Adipose tissue (tissue), 3 donors: ENCODE data around the gene GLT1D1. TPM values are rescaled to one million over a fixed set of nuclear protein-coding genes. Genes with fewer than 3 reads are reported as not detected.
"Not testable (repeated sequence)": the region's sequence is repeated elsewhere in the genome, so short reads cannot be mapped to it uniquely, and the experiment has no call there.

Experiments used
- H3K27ac ChIP-seq: one replicate; pipeline ENCODE4 v1.5.1; 2013; ENCODE audit warnings: low read depth, low read length
- WGBS, 3 donors: extraction: QIAGEN DNeasy Blood & Tissue Kit; methylation state at CpG; one replicate each; pipeline ENCODE4 v1.1.7; 2013; 5-methylcytosine and 5-hydroxymethylcytosine counted together
- polyA plus RNA-seq, 3 donors: library from polyadenylated mRNA; stranded (reverse); fragments of 200-250 nt; gene quantifications; one replicate each; pipeline ENCODE4 v1.2.3, GENCODE V29; 2013
- donor health status: healthy with polysubstance abuse.
- donor health status: Bipolar disorder and iron deficiency.
- donor health status: healthy.

The GLT1D1 gene
- 1 to 10 TPM in 2 of 3 donors, under 1 TPM in 1; 0.20 to 7.0 (median 3.4) TPM for polyA plus RNA-seq

GRCh38 chr12:128852885-128853599 lies at the start of gene GLT1D1:
TSS of gene GLT1D1 (plus strand) at chr12:128853478. CDS start at chr12:128853582, 104 bp downstream.
- no peak within 1 kb of the TSS for H3K27ac ChIP-seq

DNA sequence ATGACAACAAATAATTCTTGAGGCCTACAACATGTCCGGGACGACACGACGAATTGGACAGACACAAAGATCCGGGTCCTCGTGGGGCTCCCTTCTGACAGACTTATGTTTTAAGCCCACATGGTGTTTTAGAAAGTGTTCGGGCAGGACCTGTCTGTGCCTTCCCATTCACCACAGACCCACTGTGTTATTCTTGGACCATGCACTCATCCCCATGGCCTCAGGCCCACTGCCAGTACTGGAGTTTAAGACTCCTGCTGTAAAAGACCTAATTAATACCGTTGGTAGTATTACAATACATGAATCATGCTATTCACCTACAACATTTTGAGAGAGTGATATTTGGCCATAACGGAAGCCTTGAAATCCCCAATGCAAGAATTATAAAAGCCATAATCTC lies 49.5 kb upstream of the GLT1D1 start:
- 98% methylated on average over 9 of the region's 9 CpGs for WGBS, 3 donors
- H3K27ac ChIP-seq: no peak overlapping the region

More at GRCh38 chr12:128852885-128853599, at the start of gene GLT1D1:
- WGBS, 3 donors: 20 to 48% (median 26%) methylated on average over 22 to 56 of the region's 56 CpGs

- 97 to 99% (median 97%) methylated on average over 8 of the region's 8 CpGs for whole genome bisulfite sequencing, 3 donors
- H3K27ac ChIP-seq: no peak overlapping the region
Measured at GRCh38 chr12:128804762-128805161, 48.5 kb upstream of the GLT1D1 start.

DNA sequence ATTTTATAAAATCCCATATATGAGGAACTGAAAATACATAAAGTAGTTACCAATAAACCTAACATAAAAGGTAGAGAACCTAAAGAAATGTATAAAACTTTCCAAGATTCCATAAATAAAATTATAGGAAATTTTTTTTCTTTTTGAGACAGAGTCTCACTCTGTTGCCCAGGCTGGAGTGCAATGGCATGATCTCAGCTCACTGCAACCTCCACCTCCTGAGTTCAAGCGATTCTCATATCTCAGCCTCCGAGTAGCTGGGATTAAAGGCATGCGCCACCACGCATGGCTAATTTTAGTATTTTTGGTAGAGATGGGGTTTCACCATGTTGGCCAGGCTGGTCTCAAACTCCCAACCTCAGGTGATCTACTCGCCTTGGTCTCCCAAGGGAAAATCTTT lies 47.9 kb upstream of the GLT1D1 start:
- 97 to 100% (median 99%) methylated on average over 5 of the region's 5 CpGs for WGBS, 3 donors
- H3K27ac ChIP-seq: not testable (repeated sequence)

DNA sequence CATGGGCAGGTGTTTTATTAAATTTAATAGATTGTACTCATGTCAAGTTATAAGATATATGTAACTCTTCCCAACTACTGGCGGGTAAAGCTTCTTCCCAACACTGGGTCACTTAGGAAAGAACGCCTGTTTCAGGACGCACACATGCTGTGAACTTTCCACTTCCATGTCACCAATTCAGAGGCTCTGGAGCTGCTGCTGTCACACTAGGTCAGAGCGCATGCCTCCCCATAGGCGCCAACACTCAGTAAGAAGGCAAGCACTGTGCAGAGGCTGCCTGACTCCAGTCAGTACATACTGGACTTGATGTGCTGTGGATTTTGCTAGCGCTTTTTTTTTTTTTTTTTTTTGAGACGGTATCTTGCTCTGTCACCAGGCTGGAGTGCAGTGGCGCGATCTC lies 46.7 kb upstream of the GLT1D1 start:
- WGBS, 3 donors: 85 to 91% (median 86%) methylated on average over 8 to 9 of the region's 9 CpGs
- H3K27ac ChIP-seq: no peak overlapping the region

- H3K27ac ChIP-seq: no peak overlapping the region
- WGBS, 3 donors: 87 to 95% (median 89%) methylated on average over 14 of the region's 14 CpGs
Measured at GRCh38 chr12:128807161-128807724, 46.0 kb upstream of the GLT1D1 start.

- WGBS, 3 donors: 88 to 90% (median 89%) methylated on average over 12 of the region's 12 CpGs
- H3K27ac ChIP-seq: no peak overlapping the region
Measured at GRCh38 chr12:128808651-128809050, 44.6 kb upstream of the GLT1D1 start.

GRCh38 chr12:128810182-128811127 lies 42.8 kb upstream of the GLT1D1 start:
- no peak overlapping the region for H3K27ac ChIP-seq
- 53 to 66% (median 56%) methylated on average over 14 of the region's 14 CpGs for WGBS, 3 donors

DNA sequence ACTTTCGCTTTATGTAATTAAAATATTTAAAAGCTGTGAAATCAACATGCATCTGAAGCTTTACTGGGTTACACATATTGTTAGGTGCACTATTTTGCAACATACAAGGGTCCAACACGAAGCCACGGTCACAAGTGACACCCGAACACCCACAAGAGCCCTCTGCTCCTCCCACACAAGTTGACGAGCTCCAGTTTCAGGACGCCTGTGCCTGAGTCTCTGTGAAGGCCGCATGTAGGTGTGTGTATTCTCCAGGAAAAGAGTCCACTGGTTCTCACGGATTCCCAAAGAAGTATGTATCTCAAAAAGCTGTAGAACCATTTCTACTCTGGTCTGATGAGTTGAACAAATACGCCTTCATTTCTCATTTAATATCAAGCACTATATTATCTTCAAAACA lies 41.5 kb upstream of the GLT1D1 start:
- H3K27ac ChIP-seq: no peak overlapping the region
- 80 to 85% (median 82%) methylated on average over 9 of the region's 9 CpGs for WGBS, 3 donors

- no peak overlapping the region for H3K27ac ChIP-seq
- 86 to 96% (median 88%) methylated on average over 10 of the region's 10 CpGs for WGBS, 3 donors
Measured at GRCh38 chr12:128813392-128813791, 39.9 kb upstream of the GLT1D1 start.

DNA sequence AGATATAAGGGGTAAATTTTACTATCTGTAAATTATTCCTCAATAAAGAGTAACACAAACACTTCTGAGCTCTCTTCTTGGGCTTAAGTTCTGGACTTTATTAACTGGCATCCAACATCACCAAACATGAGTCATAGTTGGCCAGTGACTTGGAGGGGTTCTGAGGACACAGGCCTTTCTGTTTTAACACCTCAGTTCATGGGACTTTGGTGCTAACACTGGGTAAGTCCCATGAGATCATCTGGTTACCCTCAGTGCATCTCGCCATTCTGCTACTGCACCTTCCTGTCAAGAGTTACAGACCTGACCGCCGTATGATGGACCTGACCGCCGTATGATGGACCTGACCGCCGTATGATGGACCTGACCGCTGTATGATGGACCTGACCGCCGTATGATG lies 39.4 kb upstream of the GLT1D1 start:
- 78 to 79% (median 78%) methylated on average over 10 of the region's 10 CpGs for WGBS, 3 donors
- H3K27ac ChIP-seq: no peak overlapping the region

GRCh38 chr12:128814411-128815261 lies 38.6 kb upstream of the GLT1D1 start:
- WGBS, 3 donors: 79 to 94% (median 83%) methylated on average over 25 of the region's 25 CpGs
- H3K27ac ChIP-seq: no peak overlapping the region

GRCh38 chr12:128815779-128816642 lies 37.3 kb upstream of the GLT1D1 start:
- H3K27ac ChIP-seq: no peak overlapping the region
- 76 to 85% (median 84%) methylated on average over 7 of the region's 7 CpGs for WGBS, 3 donors

GRCh38 chr12:128816643-128816920 lies 36.7 kb upstream of the GLT1D1 start:
- 94 to 99% (median 94%) methylated on average over 4 of the region's 4 CpGs for WGBS, 3 donors
- H3K27ac ChIP-seq: no peak overlapping the region

DNA sequence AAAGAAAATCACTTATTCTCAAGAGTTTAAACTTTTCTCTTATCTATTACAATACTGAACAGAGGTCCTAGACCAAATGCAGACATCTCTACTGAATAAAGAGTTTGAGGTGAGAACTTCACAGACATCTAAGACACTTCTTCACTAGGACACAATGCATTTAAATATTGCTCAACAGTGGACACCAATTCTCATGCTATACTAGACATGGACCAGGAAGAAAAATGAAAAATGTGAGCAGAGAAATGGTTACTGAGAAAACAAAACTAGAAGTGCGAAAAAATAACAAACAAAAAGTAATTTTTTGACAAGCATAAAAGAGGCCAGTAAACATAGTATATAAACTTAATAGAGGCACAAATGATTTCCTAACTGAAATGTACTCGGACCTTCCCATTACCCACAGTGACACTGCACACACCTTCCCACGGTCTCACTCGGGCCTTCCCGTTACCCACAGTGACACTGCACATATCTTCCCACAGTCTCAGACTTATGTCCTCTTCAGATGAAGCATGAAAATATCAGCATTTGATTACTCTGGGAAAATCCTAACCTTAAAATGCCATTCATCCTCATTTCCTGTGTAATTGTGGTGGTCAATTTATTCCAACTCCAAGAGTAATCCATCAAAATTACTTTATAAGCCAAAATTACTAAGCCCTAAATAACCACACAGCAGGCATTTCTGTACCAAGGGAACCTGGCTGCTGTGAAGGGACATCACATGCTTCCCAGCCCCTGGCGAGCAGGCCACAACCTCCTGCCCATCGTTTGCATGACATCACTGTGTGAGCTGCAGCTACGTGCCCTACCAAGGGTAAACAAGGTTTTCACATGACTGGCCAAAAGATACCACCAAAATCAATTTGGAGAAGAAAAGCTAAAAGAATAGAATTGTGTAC lies 35.9 kb upstream of the GLT1D1 start:
- WGBS, 3 donors: 44 to 48% (median 44%) methylated on average over 8 of the region's 8 CpGs
- H3K27ac ChIP-seq: no peak overlapping the region
